Superior temporal gyrus (tissue), 1 donor: ENCODE measurements around the gene CNIH1.
"Not testable (repeated sequence)": the region's sequence is repeated elsewhere in the genome, so short reads cannot be mapped to it uniquely, and the experiment has no call there.

ENCODE experiments used
- DNase-seq: peaks from one replicate; pipeline ENCODE4 v3.0.0-alpha.2; 2016; ENCODE audit errors: extremely low spot score

The CNIH1 gene

GRCh38 chr14:54428527-54428926 lies 12.6 kb downstream of the CNIH1 start:
- DNase-seq: no peak

DNA sequence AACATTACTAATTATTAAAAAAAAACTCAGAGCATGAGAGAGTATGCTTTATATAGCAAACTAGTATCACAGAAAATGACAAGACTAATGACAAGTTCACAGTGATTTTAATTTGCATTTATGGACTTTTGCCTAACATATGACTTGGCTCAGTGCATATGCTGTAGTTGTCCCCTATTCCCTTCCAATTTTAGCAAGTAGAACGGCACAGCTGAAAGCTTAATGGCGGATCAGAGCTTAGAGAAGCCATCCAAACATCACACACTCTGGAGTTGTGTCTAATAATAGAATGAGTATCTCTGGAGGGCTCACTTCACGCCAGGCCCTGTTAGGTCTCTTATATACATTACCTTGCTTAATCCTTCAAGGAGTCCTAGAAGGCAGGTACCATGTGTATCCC lies 13.3 kb downstream of the CNIH1 start:
- DNase-seq: peak; percentile 60

DNA sequence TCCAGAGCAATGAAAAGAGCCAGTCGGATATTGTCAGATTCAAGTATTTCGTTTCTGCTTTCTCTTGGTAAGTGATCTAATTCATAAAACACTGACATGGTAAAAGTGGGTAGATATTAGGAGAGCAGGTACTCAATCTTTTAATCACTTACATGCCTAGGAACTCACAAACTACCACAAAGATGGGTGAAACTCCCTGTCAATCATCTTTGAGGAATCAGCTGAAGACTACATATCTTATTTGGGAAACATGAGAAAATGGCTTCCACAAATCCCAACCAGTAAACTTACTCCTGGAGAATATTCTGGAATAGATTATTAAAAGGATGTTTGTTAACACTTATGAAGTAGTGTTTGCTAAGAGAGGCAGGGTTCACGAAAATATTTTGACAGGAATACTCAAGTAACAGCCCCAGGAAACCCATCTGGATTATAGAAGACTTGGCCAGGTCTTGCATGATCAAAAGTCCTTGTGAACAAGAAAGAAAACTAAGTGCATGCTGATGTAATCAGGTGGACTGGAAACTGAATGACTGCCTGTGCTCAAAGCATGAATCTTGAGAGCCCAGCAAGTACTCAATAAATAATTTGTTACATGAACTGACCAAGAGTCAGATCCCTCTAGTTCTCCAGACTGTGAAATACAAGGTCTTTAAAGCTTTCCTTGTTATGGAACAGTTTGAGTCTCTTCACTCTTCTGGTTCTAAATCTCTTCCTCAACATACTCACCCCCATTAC lies 15.5 kb downstream of the CNIH1 start:
- no peak for DNase-seq

- DNase-seq: no peak
Measured at GRCh38 chr14:54425068-54425467, 16.1 kb downstream of the CNIH1 start.

- DNase-seq: no peak
Measured at GRCh38 chr14:54424479-54424901, 16.7 kb downstream of the CNIH1 start.

DNA sequence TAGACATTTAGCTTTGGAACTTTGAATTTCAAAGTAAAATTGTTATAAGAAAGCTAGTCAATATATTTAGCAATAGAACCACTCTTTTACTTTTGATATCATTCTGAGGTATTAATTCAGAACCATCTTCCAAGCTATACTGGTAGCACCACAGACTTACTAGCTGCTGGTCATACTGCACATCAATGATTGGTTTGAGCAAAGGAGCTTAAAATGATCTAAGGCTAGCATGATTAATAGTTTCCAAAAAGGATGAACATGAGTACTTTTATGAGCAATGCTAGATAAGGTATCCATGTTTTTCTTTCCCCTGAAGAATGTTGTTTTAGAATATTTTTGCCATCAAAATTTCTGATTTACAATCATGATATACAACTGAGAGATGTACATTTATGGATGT lies 17.2 kb downstream of the CNIH1 start:
- no peak for DNase-seq

GRCh38 chr14:54420478-54421142 lies 20.6 kb downstream of the CNIH1 start:
- DNase-seq: peak; percentile 70

- DNase-seq: no peak
Measured at GRCh38 chr14:54411371-54411770, 29.8 kb downstream of the CNIH1 start.

DNA sequence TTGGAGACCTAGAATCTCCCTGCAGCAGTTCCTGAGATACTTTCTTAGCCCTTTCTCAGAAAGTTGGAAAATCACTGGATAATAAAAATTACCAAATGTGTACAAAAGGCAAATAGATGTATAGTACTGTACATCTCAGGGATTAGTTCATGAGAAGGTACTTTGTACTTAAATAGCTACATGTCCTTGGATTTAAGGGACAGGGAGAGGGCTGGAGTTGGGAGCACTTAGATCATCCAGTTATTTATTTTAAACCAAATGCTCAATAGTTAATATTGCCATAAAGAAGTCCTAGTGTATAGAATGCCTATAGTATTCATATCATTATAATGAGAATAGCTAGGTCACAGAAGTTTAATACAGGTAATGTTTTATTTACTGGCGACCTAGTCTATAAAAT lies 31.0 kb downstream of the CNIH1 start:
- DNase-seq: no peak

DNA sequence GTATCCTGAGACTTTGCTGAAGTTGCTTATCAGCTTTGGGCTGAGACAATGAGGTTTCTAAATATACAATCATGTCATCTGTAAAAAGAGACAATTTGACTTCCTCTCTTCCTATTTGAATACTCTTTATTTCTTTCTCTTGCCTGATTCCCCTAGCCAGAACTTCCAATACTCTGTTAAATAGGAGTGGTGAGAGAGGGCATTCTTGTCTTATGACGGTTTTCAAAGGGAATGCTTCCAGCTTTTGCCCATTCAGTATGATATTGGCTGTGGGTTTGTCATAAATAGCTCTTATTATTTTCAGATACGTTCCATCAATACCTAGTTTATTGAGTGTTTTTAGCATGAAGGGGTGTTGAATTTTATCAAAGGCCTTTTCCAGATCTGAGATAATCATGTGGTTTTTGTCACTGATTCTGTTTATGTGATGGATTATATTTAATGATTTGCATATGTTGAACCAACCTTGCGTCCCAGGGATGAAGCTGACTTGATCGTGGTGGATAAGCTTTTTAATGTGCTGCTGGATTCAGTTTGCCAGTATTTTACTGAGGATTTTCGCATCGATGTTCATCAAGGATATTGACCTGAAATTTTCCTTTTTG lies 37.7 kb downstream of the CNIH1 start:
- not testable (repeated sequence) for DNase-seq

GRCh38 chr14:54399560-54399959 lies 41.6 kb downstream of the CNIH1 start:
- no peak for DNase-seq

GRCh38 chr14:54396493-54397335 lies 44.5 kb downstream of the CNIH1 start, which contains the start of gene CDKN3:
TSS of gene CDKN3 (plus strand) at chr14:54397007. CDS start at chr14:54397069, 62 bp downstream.
- peak; percentile 99 for DNase-seq

- no peak for DNase-seq
Measured at GRCh38 chr14:54396183-54396492, 45.0 kb downstream of the CNIH1 start.

- no peak for DNase-seq
Measured at GRCh38 chr14:54395716-54396115, 45.5 kb downstream of the CNIH1 start.

GRCh38 chr14:54395284-54395683 lies 45.9 kb downstream of the CNIH1 start:
- DNase-seq: no peak

GRCh38 chr14:54394596-54394995 lies 46.6 kb downstream of the CNIH1 start:
- DNase-seq: no peak

- DNase-seq: not testable (repeated sequence)
Measured at GRCh38 chr14:54392986-54393884, 47.9 kb downstream of the CNIH1 start.

- DNase-seq: no peak
Measured at GRCh38 chr14:54392131-54392859, 48.9 kb downstream of the CNIH1 start.

- no peak for DNase-seq
Measured at GRCh38 chr14:54387328-54387727, 53.8 kb downstream of the CNIH1 start.

DNA sequence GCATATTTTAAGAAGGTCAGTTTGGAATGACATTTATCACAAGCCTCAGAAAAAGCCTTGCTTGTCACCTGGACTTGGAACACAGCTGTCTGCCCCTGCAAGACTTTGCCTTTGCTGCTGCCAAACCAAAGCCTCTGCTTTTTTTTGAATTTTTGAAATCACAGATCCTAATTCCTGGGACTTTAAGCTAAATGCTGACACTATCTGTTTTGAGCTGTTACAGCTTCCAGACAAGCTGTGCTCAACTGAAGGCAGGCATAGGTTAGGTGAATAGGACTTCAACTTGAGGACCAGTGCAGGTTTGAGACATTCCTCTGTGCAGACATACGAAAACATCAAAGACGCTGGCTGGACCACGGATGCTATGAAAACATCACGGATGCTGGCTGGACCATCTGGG lies 55.6 kb downstream of the CNIH1 start:
- DNase-seq: no peak
